SK-N-SH (cell line): ENCODE data around the gene TINAGL1. TPM values are rescaled to one million over a fixed set of nuclear protein-coding genes. Genes with fewer than 3 reads are reported as not detected.

Experiments
- CTCF ChIA-PET: fragments of 300-600, 350-600 bp; formaldehyde crosslinking; extraction: SDS; loops from one replicate; lab custom pipeline; 2021; lab: Yijun Ruan, JAX
- POLR2A ChIA-PET: fragments of 350-600 bp; sonication (Branson Sonifier 250); formaldehyde crosslinking; extraction: SDS; loops from one replicate; lab custom pipeline; 2020; ENCODE audit warnings: antibody characterized with exemption, inconsistent platforms; lab: Yijun Ruan, JAX
- DNase-seq: peaks from one replicate; pipeline ENCODE4 v3.0.0; 2012
- H2AFZ ChIP-seq: fragments of 200-600 bp; sonication (generic); 2 replicates; pipeline ENCODE4 v1.8.1; 2016; ENCODE audit warnings: antibody characterized with exemption, mild to moderate bottlenecking, low read depth
- H3F3A ChIP-seq: fragments of 200-600 bp; sonication (generic); replicated peaks from 2 replicates; pipeline ENCODE3; 2016; ENCODE audit warnings: antibody characterized with exemption, mild to moderate bottlenecking; ENCODE audit not compliant: insufficient read depth
- H3K27ac ChIP-seq, 2 experiments: fragments of 200-500 bp in 1 of 2; fragments of 200-600 bp in 1 of 2; sonication (Bioruptor generic) in 1 of 2; sonication (generic), shearing (Covaris generic) in 1 of 2; 2 replicates each; pipeline versions ENCODE4 v1.5.1 to v1.6.1; 2014 to 2016; ENCODE audit warnings: low read depth in 2 of 2, inconsistent platforms in 1 of 2, low read length in 1 of 2, mild to moderate bottlenecking in 1 of 2, mixed read lengths in 1 of 2
- H3K27me3 ChIP-seq: fragments of 200-600 bp; sonication (generic), shearing (Covaris generic); 2 replicates; pipeline ENCODE4 v1.6.1; 2016; ENCODE audit warnings: mixed run types; ENCODE audit not compliant: insufficient read depth
- H3K36me3 ChIP-seq, 2 experiments: fragments of 200-500 bp in 1 of 2; fragments of 200-600 bp in 1 of 2; sonication (Bioruptor generic) in 1 of 2; sonication (generic) in 1 of 2; replicated peaks in 1 of 2; 2 replicates each; pipeline versions ENCODE3 to v1.5.1; 2014 to 2016; ENCODE audit warnings: low read length in 1 of 2, mild to moderate bottlenecking in 1 of 2; ENCODE audit not compliant: insufficient read depth in 2 of 2, control insufficient read depth in 1 of 2
- H3K4me1 ChIP-seq, 2 experiments: fragments of 200-500 bp in 1 of 2; fragments of 200-600 bp in 1 of 2; sonication (Bioruptor generic) in 1 of 2; sonication (generic), shearing (Covaris generic) in 1 of 2; 2 replicates each; pipeline versions ENCODE4 v1.5.1 to v1.6.1; 2014 to 2016; ENCODE audit warnings: low read depth in 1 of 2, low read length in 1 of 2, mixed run types in 1 of 2; ENCODE audit not compliant: insufficient read depth in 2 of 2, control insufficient read depth in 1 of 2
- H3K4me2 ChIP-seq: fragments of 200-600 bp; sonication (generic), shearing (Covaris generic); 2 replicates; pipeline ENCODE4 v1.6.1; 2017; ENCODE audit warnings: mixed run types
- H3K4me3 ChIP-seq, 2 experiments: fragments of 200-500 bp in 1 of 2; fragments of 200-600 bp in 1 of 2; sonication (Bioruptor generic) in 1 of 2; sonication (generic), shearing (Covaris generic) in 1 of 2; 2 replicates each; pipeline versions ENCODE4 v1.5.1 to v1.8.1; 2014 to 2016; ENCODE audit warnings: low read depth in 2 of 2, inconsistent platforms in 1 of 2, low read length in 1 of 2, mild to moderate bottlenecking in 1 of 2, mixed read lengths in 1 of 2, moderate library complexity in 1 of 2
- H3K79me2 ChIP-seq: fragments of 200-600 bp; sonication (generic); 2 replicates; pipeline ENCODE4 v1.8.1; 2017; ENCODE audit warnings: mild to moderate bottlenecking; ENCODE audit not compliant: insufficient read depth
- H3K9ac ChIP-seq: fragments of 200-600 bp; sonication (generic); 2 replicates; pipeline ENCODE4 v1.6.1; 2017; ENCODE audit warnings: mixed run types
- H3K9me2 ChIP-seq: fragments of 200-600 bp; sonication (generic); 2 replicates; pipeline ENCODE4 v1.6.1; 2017; ENCODE audit warnings: mixed run types
- H3K9me3 ChIP-seq: fragments of 200-600 bp; sonication (generic); 2 replicates; pipeline ENCODE4 v1.6.1; 2017; ENCODE audit warnings: mixed run types, mild to moderate bottlenecking, moderate library complexity
- H4K20me1 ChIP-seq: fragments of 200-600 bp; sonication (generic); 2 replicates; pipeline ENCODE4 v1.6.1; 2017; ENCODE audit warnings: mild to moderate bottlenecking, mixed run types; ENCODE audit not compliant: insufficient read depth
- FOSL2 ChIP-seq: IDR thresholded peaks from 2 replicates; pipeline ENCODE4 v1.4.0; 2012; ENCODE audit warnings: low read depth, mild to moderate bottlenecking, moderate library complexity, borderline replicate concordance
- GATA2 ChIP-seq: sonication (generic); formaldehyde crosslinking; IDR thresholded peaks from 2 replicates; pipeline ENCODE4 v1.5.0; 2020; ENCODE audit warnings: mild to moderate bottlenecking, missing genetic modification reagents
- JUND ChIP-seq: IDR thresholded peaks from 2 replicates; pipeline ENCODE4 v1.4.0; 2012
- MXI1 ChIP-seq: IDR thresholded peaks from 2 replicates; pipeline ENCODE4 v1.6.1; 2012; ENCODE audit warnings: mild to moderate bottlenecking, low read depth, low read length, improper control_type of control experiment
- NFIC ChIP-seq: IDR thresholded peaks from 2 replicates; pipeline ENCODE4 v1.4.0; 2012; ENCODE audit warnings: borderline replicate concordance
- RCOR1 ChIP-seq: fragments of 150-350 bp; IDR thresholded peaks from 2 replicates; pipeline ENCODE4 v1.6.1; 2017; ENCODE audit warnings: antibody characterized with exemption, low read length
- RFX5 ChIP-seq: IDR thresholded peaks from 2 replicates; pipeline ENCODE4 v1.6.1; 2012; ENCODE audit warnings: mild to moderate bottlenecking, improper control_type of control experiment, low read length
- SMC3 ChIP-seq: IDR thresholded peaks from 2 replicates; pipeline ENCODE4 v1.6.1; 2012; ENCODE audit warnings: low read depth, low read length, improper control_type of control experiment
- TAF1 ChIP-seq: IDR thresholded peaks from 2 replicates; pipeline ENCODE4 v1.6.1; 2012; ENCODE audit warnings: low read depth, mild to moderate bottlenecking, low read length, moderate library complexity, borderline replicate concordance
- TCF12 ChIP-seq: IDR thresholded peaks from 2 replicates; pipeline ENCODE4 v1.4.0; 2012
- YY1 ChIP-seq: IDR thresholded peaks from 2 replicates; pipeline ENCODE4 v1.4.0; 2012; ENCODE audit warnings: low read depth, mild to moderate bottlenecking
- WGBS: methylation state at CpG from one replicate; pipeline ENCODE4 v1.1.6; 2017; ENCODE audit warnings: low lambda C conversion rate; 5-methylcytosine and 5-hydroxymethylcytosine counted together
- polyA plus RNA-seq, 3 experiments: library from polyadenylated mRNA; depleted of rRNA; stranded (reverse); fragments of >200 nt; gene quantifications; 2 replicates each; pipeline ENCODE4 v1.2.3, GENCODE V29; 2012
- TF ChIP-seq, protein P1 (sequence below): fragments of 150-350 bp; IDR thresholded peaks from 2 replicates; pipeline ENCODE4 v1.6.1; 2017; ENCODE audit warnings: antibody characterized with exemption, low read length, low read depth, borderline replicate concordance
- TF ChIP-seq, protein P2 (sequence below): IDR thresholded peaks from 2 replicates; pipeline ENCODE4; 2012

The TINAGL1 gene
- polyA plus RNA-seq, 1 of the 3 experiments (the other 2 are of a cell fraction), result not detected

DNA sequence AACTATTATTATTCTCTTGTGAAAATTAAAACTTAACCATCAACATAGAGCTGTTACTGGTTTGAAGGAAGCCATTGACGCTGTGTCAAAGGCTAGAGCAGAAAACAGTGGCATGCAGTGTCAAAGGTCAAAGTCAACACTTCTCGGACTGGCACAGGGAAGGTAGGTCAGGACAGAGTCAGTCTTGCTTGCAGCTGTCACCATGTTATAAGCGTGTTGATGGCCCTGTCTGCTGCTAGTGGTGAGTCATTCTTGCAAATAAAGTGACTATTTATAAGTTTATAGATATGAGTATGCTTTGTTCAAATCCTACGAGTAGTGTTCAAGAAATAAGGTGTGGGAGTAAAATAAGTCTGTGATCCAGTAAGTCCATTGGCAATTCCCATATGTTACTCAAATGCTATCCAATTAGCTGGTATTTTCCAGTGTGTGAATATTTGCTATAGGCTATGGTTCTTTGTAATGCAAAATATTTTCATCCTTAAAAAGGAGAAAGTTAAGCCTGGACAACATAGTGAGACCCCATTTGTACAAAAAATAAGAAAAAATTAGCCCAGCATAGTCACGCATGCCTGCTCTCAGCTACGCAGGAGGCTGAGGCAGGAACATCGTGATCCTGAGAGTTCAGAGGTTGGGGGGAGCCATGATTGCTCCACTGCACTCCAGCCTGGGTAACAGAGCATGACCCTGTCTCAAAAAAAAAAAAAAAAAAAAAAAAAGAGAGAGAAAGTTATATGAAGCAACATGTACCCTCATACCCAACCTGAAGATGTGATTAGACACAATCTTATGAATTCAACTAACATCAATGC lies 26.3 kb upstream of the TINAGL1 start:
- H3F3A ChIP-seq, result peaks cover 9% of the 10 kb centered on the region
- H4K20me1 ChIP-seq, result no peaks in the 10 kb centered on the region
- H3K36me3 ChIP-seq, result no peaks in the 10 kb centered on the region
- H3K4me3 ChIP-seq, result no peak overlapping the region
- no peaks in the 10 kb centered on the region; the same call in 1 of the 2 replicates for H3K27me3 ChIP-seq
- no peaks in the 10 kb centered on the region for H3K79me2 ChIP-seq
- no peak for DNase-seq
- TF ChIP-seq SMC3, result no peak
- peaks cover 0 to 6% of the 10 kb centered on the region in 2 experiments; a peak in 2 of 4 replicates for H3K4me1 ChIP-seq
- WGBS, result 77% methylated on average over 7 of the region's 7 CpGs
- H3K9me3 ChIP-seq, result no peaks in the 10 kb centered on the region
- no peaks in the 10 kb centered on the region for H3K9me2 ChIP-seq
- no peak overlapping the region for H3K27ac ChIP-seq
- ChIA-PET CTCF (interaction anchor here (0.6 to 5.6 kb wide), 32 partner anchors 8 to 768 kb away, joined by 3 to 74 read pairs (median 8); no protein-coding TSS in a partner anchor), POLR2A (no interaction called here)
- no peak overlapping the region for H3K9ac ChIP-seq
- no peak overlapping the region for H3K4me2 ChIP-seq
- no peak overlapping the region for H2AFZ ChIP-seq

- Histone ChIP-seq H4K20me1 (no peaks in the 10 kb centered on the region), H3K27ac (no peak overlapping the region), H3K9me2 (no peaks in the 10 kb centered on the region), H3K4me3 (no peak overlapping the region), H3K9ac (no peak overlapping the region), H3K27me3 (no peaks in the 10 kb centered on the region; the same call in 1 of the 2 replicates), H3K36me3 (no peaks in the 10 kb centered on the region), H3F3A (peaks cover 11% of the 10 kb centered on the region), H3K79me2 (no peaks in the 10 kb centered on the region), H3K4me1 (peaks cover 0 to 6% of the 10 kb centered on the region in 2 experiments; a peak in 2 of 4 replicates), H3K4me2 (no peak overlapping the region), H3K9me3 (no peaks in the 10 kb centered on the region), H2AFZ (no peak overlapping the region)
- TF ChIP-seq YY1 (no peak), TCF12 (peak; percentile 39; the same call in 1 of the 2 replicates), TAF1 (no peak)
- POLR2A ChIA-PET, result no interaction called here
- CTCF ChIA-PET, result interaction anchor here (3.6 to 5.6 kb wide), 4 partner anchors 13 to 370 kb away, joined by 18 to 74 read pairs (median 43); no protein-coding TSS in a partner anchor
- DNase-seq, result no peak
- 53% methylated on average over 1 of the region's 1 CpG for WGBS
Measured at GRCh38 chr1:31551208-31551607, 25.1 kb upstream of the TINAGL1 start.

DNA sequence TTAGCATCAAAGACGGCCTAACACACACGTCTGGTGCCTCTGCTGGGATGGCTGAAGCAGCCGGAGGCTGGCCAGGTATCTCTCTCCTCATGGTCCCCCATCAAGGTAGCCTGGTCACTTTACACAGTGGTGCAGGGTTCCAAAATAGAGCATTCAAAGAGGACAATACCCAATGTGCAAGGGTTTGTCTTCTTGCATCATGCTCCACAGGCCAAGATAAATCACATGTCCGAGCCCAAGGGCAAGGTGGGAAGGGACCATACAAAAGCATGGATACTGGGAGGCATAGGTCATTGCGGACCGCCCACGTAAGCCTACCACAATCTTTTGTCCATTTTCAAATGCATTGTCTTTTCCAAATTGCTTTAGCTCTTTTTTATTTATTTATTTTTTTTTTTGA lies 23.8 kb upstream of the TINAGL1 start:
- Histone ChIP-seq H3K9me3 (no peaks in the 10 kb centered on the region), H3K4me2 (no peak overlapping the region), H4K20me1 (no peaks in the 10 kb centered on the region), H3K9me2 (no peaks in the 10 kb centered on the region), H3K4me3 (no peak overlapping the region), H3K9ac (no peak overlapping the region), H3K36me3 (no peaks in the 10 kb centered on the region), H2AFZ (no peak overlapping the region), H3K27me3 (peaks cover 5% of the 10 kb centered on the region), H3K79me2 (no peaks in the 10 kb centered on the region), H3K4me1 (peaks cover 0 to 6% of the 10 kb centered on the region in 2 experiments; a peak in 2 of 4 replicates), H3K27ac (no peak overlapping the region), H3F3A (peaks cover 11% of the 10 kb centered on the region)
- WGBS, result 96% methylated on average over 6 of the region's 7 CpGs
- POLR2A ChIA-PET, result no interaction called here
- no peak for DNase-seq
- TF ChIP-seq RCOR1 (no peak), GATA2 (CRISPR knock-in tag) (no peak), JUND (no peak), NFIC (no peak), FOSL2 (no peak), MXI1 (no peak), YY1 (no peak), TAF1 (no peak), RFX5 (no peak), SMC3 (no peak)
- TF ChIP-seq, protein P1, sequence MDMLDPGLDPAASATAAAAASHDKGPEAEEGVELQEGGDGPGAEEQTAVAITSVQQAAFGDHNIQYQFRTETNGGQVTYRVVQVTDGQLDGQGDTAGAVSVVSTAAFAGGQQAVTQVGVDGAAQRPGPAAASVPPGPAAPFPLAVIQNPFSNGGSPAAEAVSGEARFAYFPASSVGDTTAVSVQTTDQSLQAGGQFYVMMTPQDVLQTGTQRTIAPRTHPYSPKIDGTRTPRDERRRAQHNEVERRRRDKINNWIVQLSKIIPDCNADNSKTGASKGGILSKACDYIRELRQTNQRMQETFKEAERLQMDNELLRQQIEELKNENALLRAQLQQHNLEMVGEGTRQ, result no peak
- TF ChIP-seq, protein P2, sequence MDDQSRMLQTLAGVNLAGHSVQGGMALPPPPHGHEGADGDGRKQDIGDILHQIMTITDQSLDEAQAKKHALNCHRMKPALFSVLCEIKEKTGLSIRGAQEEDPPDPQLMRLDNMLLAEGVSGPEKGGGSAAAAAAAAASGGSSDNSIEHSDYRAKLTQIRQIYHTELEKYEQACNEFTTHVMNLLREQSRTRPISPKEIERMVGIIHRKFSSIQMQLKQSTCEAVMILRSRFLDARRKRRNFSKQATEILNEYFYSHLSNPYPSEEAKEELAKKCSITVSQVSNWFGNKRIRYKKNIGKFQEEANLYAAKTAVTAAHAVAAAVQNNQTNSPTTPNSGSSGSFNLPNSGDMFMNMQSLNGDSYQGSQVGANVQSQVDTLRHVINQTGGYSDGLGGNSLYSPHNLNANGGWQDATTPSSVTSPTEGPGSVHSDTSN, result no peak
- CTCF ChIA-PET, result interaction anchor here (1.0 kb wide), 1 partner anchor 158 kb away, joined by 5 read pairs; no protein-coding TSS in a partner anchor
